Posterior vena cava (tissue), 2 donors: Measurements from ENCODE around the gene PSMB3. TPM values are rescaled to one million over a fixed set of nuclear protein-coding genes. Genes with fewer than 3 reads are reported as not detected.
"Not testable (repeated sequence)": the region's sequence is repeated elsewhere in the genome, so short reads cannot be mapped to it uniquely, and the experiment has no call there.

Source experiments
- DNase-seq: peaks from one replicate; pipeline ENCODE4 v3.0.0-alpha.2; 2020; ENCODE audit warnings: low spot score
- intact Hi-C, 2 donors: fragments of 100-400 bp; cut with DNase I; formaldehyde crosslinking; loops; one replicate each; pipeline versions ENCODE4 v1.14.1 to v1.14.2; 2022 to 2023
- total RNA-seq, 2 donors: library from RNA; stranded (reverse); fragmentation: NEBNext Ultra II Directional; extraction: Animal tissue kit (Norgen Biotek cat#: 25700); gene quantifications; one replicate each; pipeline ENCODE4 v1.2.1, GENCODE V29; 2021
- donor health status: DM: yes; HTN: yes; CAD: no.
- donor health status: DM: yes; HTN: yes; CAD: no.

The PSMB3 gene
- total RNA-seq, 2 donors from 2014 or later, result 133 to 137 TPM

- DNase-seq, result no peak
- intact Hi-C loops, result loop anchor here in 1 of 2 donors (10.0 kb wide), 1 partner anchor 415 kb away; the partner anchor contains the start of gene CACNB1
Measured at GRCh38 chr17:38779965-38780752, 27.6 kb downstream of the PSMB3 start.

DNA sequence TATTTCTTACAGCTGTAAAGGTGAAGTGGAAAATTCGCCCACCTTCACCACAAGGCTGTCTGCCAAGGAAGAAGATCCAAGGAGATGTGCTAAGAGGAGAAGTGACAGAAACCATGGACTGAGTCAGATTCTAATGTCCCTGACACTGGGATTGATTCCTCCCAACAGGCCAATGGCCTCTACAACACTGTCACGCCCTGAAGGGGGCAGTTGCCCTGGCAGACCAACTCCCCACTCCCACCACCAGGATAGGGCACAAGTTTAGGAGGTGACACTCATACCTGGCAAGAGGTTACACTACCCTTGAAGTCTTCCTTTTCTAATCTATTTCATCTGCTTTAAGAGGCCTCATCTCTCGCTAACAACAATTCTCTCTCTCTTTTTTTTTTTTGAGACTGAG is 30.7 kb downstream of the PSMB3 start:
- DNase-seq, result no peak
- intact Hi-C loops, result no loop called here

DNA sequence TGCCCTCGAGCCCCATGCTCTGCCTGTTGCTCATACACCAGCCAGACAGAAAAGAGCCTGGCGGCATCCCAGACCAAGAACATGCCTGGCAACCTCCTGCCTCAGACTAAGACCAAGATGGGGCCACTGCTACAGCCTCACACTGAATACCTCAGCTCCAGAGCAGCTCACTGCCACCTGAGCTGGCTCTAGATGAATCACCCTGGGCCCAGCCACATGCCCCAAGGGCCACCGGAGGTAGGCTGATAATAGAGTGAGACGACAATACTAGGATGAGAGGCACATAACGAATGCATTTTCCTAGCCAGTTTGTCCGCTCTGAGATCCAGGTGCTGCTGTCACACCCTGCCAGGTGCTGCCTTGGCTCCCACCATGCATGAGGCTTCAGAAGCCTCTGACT is 33.8 kb downstream of the PSMB3 start:
- no peak for DNase-seq
- intact Hi-C loops, result no loop called here

DNA sequence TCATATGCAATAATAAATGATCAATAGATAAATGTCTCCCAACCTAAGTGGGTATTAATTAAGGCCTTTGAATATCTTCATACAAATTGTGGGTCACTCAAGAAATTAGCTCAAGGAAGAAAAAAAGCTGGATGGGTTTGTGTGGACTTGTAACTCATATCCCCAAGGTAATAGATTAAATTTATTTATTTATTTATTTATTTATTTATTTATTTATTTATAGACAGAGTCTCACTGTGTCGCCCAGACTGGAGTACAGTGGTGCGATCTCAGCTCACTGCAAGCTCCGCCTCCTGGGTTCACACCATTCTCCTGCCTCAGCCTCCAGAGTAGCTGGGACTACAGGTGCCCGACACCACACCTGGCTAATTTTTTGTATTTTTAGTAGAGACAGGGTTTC is 35.5 kb downstream of the PSMB3 start:
- intact Hi-C loops, result not testable (repeated sequence)

GRCh38 chr17:38789185-38789584 is 36.6 kb downstream of the PSMB3 start:
- intact Hi-C loops, result no loop called here
- DNase-seq, result no peak

More for the DNA sequence above, 35.5 kb downstream of the PSMB3 start:
- not testable (repeated sequence) for DNase-seq

- DNase-seq, intact Hi-C loops: not testable (repeated sequence)
Measured at GRCh38 chr17:38790148-38790707, 37.7 kb downstream of the PSMB3 start.

DNA sequence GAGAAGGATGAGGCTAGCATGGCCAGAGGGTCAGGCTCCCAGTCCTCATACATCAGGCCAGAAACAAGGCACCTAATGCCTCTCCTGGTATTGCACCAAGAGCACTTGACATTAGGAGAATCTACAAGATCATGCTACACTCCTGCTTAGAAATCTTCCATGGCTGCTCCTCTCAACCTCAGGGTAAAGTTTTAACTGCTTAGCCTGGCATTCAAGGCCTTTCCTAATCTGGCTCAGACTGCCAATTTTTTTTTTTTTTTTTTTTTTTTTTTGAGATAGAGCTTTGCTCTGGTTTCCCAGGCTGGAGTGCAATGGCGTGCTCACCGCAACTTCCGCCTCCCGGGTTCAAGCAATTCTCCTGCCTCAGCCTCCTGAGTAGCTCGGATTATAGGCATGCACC is 38.6 kb downstream of the PSMB3 start:
- intact Hi-C loops, result no loop called here
- no peak for DNase-seq

DNA sequence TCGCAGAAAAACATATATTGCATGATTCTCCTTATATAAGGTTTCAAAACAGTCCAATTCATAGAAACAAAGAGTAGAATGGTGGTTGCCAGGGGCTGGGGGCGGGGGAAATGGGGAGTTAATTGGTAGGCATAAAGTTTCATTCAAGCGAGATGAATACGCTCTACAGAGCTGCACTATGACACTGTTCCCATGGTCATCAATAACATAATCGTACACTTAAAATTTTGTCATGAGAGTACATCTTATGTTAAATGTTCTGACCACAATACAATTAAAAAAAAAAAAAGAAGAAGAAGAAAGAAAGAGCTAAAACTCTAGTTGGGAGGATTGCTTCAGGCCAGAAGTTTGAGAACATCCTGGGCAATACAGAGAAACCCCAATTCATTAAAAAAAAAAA is 41.7 kb downstream of the PSMB3 start:
- DNase-seq, result no peak
- intact Hi-C loops, result no loop called here

- DNase-seq, result no peak
- intact Hi-C loops, result no loop called here
Measured at GRCh38 chr17:38796451-38797157, 44.1 kb downstream of the PSMB3 start.

DNA sequence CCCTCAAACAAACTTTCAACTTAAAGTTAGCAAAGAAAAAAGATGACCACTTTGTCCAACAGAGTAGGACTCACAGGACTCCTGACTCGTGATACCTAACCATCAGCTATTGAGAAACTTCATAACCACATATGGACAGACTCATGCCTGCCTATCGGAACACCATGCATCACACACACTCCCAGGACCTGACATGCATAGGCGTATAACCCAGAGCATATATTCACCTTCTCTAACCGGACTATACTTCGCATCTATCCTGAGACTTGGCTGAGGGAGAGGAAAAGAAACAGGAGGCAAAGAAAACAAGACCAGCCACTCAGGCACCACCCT is 44.6 kb downstream of the PSMB3 start:
- DNase-seq, result no peak
- intact Hi-C loops, result no loop called here

DNA sequence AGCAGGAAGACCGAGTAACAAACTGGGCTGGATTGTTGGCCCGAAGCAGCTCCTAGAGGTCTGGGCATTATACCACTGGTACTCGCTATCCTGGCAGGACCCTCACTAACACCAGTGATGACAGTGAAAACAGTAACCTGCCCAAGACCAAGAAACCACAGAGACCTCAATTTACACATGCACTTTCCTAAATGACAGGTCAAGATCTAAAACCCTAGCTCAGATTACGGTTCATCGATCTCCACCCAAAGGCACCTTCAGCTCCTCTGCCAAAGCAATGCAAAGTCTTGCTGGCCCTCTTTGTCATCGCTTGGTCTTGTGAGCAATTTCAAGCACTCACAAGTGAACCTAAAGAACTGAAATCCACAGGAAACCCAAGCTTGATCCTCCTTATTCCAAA is 45.3 kb downstream of the PSMB3 start:
- intact Hi-C loops, result no loop called here
- no peak for DNase-seq

DNA sequence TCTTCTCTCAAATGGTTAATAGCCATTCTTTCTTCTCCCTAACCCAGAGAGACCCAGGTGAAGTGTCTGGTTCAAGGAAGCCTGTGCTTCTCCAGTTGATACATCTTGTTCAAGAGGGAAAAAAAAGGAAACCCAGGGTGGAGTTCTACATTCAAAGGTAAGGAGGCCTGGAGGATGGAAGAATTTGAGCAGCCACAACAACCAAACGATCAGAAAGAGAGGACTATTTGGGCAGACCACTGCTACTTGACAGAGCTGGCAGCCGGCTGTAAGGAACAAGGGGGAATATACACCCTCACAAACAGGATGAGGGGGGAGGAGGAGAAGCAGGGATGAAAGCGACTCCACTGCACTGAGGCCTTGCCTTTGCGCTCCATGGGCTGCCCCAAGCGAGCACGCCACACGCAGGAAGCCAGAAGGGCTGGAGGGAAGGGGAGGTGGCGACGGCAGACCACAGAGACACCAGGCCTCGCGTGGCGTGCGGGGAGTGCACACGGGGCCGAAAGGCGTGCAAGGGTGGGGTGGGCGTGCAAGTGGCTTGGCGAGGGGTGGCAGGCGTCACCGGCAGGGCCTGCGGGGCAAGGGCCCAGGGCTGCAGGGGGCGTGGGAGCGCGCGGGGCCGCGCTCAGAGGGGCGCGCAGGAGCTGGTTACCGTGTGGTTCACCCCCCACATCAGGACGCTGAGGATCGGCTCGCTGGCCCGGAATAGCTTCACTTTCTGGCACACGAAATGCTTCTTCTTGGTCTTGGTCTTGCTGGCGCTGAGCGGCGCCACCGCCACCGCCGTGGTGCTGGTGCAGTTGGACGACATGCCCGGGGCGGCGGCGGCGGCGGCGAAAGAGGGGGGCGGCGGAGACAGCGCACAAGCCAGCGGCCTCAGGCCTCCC is 46.3 kb downstream of the PSMB3 start:
- intact Hi-C loops, result no loop called here
- peak; percentile 84 for DNase-seq

DNA sequence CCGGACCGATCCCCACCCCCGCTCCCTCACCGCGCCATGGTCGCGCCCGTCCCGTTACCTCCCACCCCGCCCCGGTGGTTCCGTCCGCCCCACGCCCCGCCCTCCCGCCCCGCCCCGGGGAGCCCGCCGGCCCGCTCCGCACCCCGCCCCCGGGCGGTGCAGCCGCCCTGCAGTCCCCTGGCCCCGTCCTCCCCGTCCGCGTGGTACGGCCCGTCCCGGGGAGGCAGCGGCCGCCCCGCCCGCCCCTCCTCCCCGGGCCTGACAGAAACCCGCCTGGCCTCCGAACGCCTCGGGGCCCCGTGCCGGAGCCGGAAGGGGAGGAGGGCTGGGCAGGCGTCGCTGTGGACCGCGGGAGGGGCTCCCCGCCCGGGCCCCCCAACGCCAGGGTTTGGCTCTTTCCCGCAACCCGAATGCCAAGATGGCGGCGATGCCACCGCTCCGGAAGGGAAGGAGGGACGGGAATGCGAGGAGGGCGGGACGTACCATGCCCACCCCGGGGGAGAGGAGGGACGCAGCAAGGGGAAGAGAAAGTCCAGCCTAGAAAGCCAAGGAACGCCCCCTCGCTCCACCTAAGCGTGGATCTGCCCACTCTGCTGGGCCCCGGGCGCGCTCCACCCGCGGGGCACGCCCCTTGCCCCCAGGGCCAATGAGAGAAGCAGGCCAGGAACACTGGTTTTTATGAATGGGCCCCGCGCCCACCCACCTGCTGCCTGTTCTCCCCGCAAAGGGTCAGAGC is 47.1 kb downstream of the PSMB3 start, which contains the start of gene PIP4K2B:
PIP4K2B (minus strand) TSS at position 56 of the 736 bp plus-strand sequence. CDS start 132 bp downstream, outside the sequence.
- peak; percentile 98 for DNase-seq
- intact Hi-C loops, result no loop called here

DNA sequence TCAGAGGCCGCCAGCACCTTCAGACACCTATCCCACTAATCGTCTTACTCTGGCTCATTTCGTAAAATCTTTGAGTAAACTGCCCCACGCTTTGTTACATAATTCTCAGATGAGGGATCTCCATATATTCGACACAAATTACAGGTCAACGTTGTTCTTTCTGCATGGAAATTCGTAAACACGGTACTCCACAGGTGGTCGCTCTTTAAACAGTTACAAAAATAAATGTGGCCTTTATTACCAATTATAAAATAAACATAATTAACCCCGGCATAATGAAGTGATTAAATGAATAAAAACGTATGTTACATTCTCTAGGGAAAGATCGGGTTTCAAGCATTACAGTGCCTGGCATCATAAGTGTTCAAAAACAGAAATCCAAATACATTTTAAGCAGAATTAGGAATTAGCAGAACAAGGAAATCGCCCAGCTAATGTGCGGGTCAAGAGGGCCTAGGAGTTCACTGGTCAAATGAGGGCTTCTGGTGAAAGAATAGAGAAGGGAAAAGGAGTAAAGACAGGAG is 47.8 kb downstream of the PSMB3 start:
- intact Hi-C loops, result no loop called here
- no peak for DNase-seq

DNA sequence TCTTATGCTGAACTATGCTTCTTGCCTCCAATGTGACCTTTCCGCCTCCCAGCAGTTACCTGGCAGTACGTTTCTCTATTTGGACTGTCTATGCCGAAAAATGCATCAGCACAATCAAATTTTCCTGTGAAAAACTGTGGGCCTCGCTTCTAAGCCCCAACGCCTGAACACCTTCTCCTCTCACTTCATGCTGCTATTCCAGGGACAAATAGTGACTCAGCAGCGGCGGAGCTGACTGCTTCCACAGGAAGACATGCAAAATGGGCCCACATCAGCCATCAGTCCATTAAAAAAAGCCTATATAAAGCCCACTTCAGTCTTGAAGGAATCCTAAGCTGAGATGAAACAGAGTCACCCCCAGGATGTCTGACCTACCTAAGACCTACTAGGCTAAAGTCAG is 57.3 kb downstream of the PSMB3 start:
- intact Hi-C loops, result no loop called here
- no peak for DNase-seq
